Astrocyte (in vitro differentiated cells and primary cell): ENCODE results near the gene CSPG5.

Source experiments
- CTCF ChIP-seq: IDR thresholded peaks from 2 replicates; pipeline ENCODE4 v1.5.1; 2011; ENCODE audit warnings: low read depth, mild to moderate bottlenecking, inconsistent platforms, low read length, moderate library complexity; ENCODE audit not compliant: insufficient read depth
- EZH2 ChIP-seq: IDR thresholded peaks from 2 replicates; pipeline ENCODE4 v1.6.1; 2012; ENCODE audit warnings: mild to moderate bottlenecking, low read length, inconsistent platforms; ENCODE audit not compliant: insufficient read depth

GRCh38 chr3:47592066-47592795 is 13.6 kb upstream of the CSPG5 start:
- TF ChIP-seq CTCF (no peak), EZH2 (no peak)
